Measurements from ENCODE around the gene SRD5A3. TPM values are rescaled to one million over a fixed set of nuclear protein-coding genes. Genes with fewer than 3 reads are reported as not detected.

The SRD5A3 gene
- total RNA-seq, 1 donor from 2014 or later = 12.7 TPM

GRCh38 chr4:55321707-55322264 lies 24.3 kb upstream of the SRD5A3 start:
- Mint-ChIP-seq H3K36me3 (ENCODE audit: unreplicated experiment) (no peaks in the 10 kb centered on the region), H3K27me3 (ENCODE audit: unreplicated experiment) (peaks cover 1% of the 10 kb centered on the region), H3K9me3 (ENCODE audit: unreplicated experiment) (peaks cover 2% of the 10 kb centered on the region), H3K27ac (ENCODE audit: unreplicated experiment) (no peak overlapping the region), H3K4me1 (ENCODE audit: low read depth, unreplicated experiment) (peaks cover 4% of the 10 kb centered on the region), H3K4me3 (ENCODE audit: unreplicated experiment) (no peak overlapping the region)
- DNase-seq = peak; percentile 75
- peak; percentile 66 for TF ChIP-seq CTCF (IDR thresholded peaks at IDR 0.05; ENCODE audit: partially characterized antibody, unreplicated experiment)

- no peaks in the 10 kb centered on the region for H3K27me3 Mint-ChIP-seq (ENCODE audit: unreplicated experiment)
- H3K27ac Mint-ChIP-seq (ENCODE audit: unreplicated experiment) = no peak overlapping the region
- peaks cover 2% of the 10 kb centered on the region for H3K9me3 Mint-ChIP-seq (ENCODE audit: unreplicated experiment)
- no peak for TF ChIP-seq CTCF (IDR thresholded peaks at IDR 0.05; ENCODE audit: partially characterized antibody, unreplicated experiment)
- peaks cover 4% of the 10 kb centered on the region for H3K4me1 Mint-ChIP-seq (ENCODE audit: low read depth, unreplicated experiment)
- no peak for DNase-seq
- H3K4me3 Mint-ChIP-seq (ENCODE audit: unreplicated experiment) = no peak overlapping the region
- H3K36me3 Mint-ChIP-seq (ENCODE audit: unreplicated experiment) = no peaks in the 10 kb centered on the region
These were observed 22.7 kb upstream of the SRD5A3 start for GRCh38 chr4:55323375-55323774.

- H3K9me3 Mint-ChIP-seq (ENCODE audit: unreplicated experiment) = peaks cover 2% of the 10 kb centered on the region
- no peaks in the 10 kb centered on the region for H3K27me3 Mint-ChIP-seq (ENCODE audit: unreplicated experiment)
- TF ChIP-seq CTCF (IDR thresholded peaks at IDR 0.05; ENCODE audit: partially characterized antibody, unreplicated experiment) = no peak
These were observed 19.4 kb upstream of the SRD5A3 start for GRCh38 chr4:55326629-55327028.

GRCh38 chr4:55329012-55329411 lies 17.0 kb upstream of the SRD5A3 start:
- Mint-ChIP-seq H3K27me3 (ENCODE audit: unreplicated experiment) (no peaks in the 10 kb centered on the region), H3K4me3 (ENCODE audit: unreplicated experiment) (no peak overlapping the region), H3K9me3 (ENCODE audit: unreplicated experiment) (peaks cover 2% of the 10 kb centered on the region), H3K27ac (ENCODE audit: unreplicated experiment) (no peak overlapping the region), H3K36me3 (ENCODE audit: unreplicated experiment) (peaks cover 4% of the 10 kb centered on the region), H3K4me1 (ENCODE audit: low read depth, unreplicated experiment) (no peaks in the 10 kb centered on the region)
- TF ChIP-seq CTCF (IDR thresholded peaks at IDR 0.05; ENCODE audit: partially characterized antibody, unreplicated experiment) = no peak
- no peak for DNase-seq

More at GRCh38 chr4:55326629-55327028, 19.4 kb upstream of the SRD5A3 start:
- Mint-ChIP-seq H3K4me1 (ENCODE audit: low read depth, unreplicated experiment) (peaks cover 4% of the 10 kb centered on the region), H3K27ac (ENCODE audit: unreplicated experiment) (no peak overlapping the region), H3K36me3 (ENCODE audit: unreplicated experiment) (peaks cover 4% of the 10 kb centered on the region), H3K4me3 (ENCODE audit: unreplicated experiment) (no peak overlapping the region)
- DNase-seq = no peak

- H3K4me3 Mint-ChIP-seq (ENCODE audit: unreplicated experiment) = no peak overlapping the region
- H3K36me3 Mint-ChIP-seq (ENCODE audit: unreplicated experiment) = peaks cover 4% of the 10 kb centered on the region
- no peaks in the 10 kb centered on the region for H3K9me3 Mint-ChIP-seq (ENCODE audit: unreplicated experiment)
- no peak overlapping the region for H3K27ac Mint-ChIP-seq (ENCODE audit: unreplicated experiment)
- DNase-seq = no peak
- no peaks in the 10 kb centered on the region for H3K27me3 Mint-ChIP-seq (ENCODE audit: unreplicated experiment)
- H3K4me1 Mint-ChIP-seq (ENCODE audit: low read depth, unreplicated experiment) = no peaks in the 10 kb centered on the region
- no peak for TF ChIP-seq CTCF (IDR thresholded peaks at IDR 0.05; ENCODE audit: partially characterized antibody, unreplicated experiment)
These were observed 15.8 kb upstream of the SRD5A3 start for GRCh38 chr4:55330241-55330640.
